ENCODE measurements around the gene CNN2. TPM values are rescaled to one million over a fixed set of nuclear protein-coding genes. Genes with fewer than 3 reads are reported as not detected.

The CNN2 gene
- total and polyA plus RNA-seq, 2 donors, result 55.9 to 127 TPM

- 18% methylated on average over 60 of the region's 60 CpGs for WGBS
- peak in 4 of 9 donors; percentile 56 to 83 (median 74) for DNase-seq (ENCODE audit: low read depth in 6 of 9, low spot score in 9 of 9)
- Histone ChIP-seq H3K36me3 (ENCODE audit: control insufficient read depth in 2 of 2, insufficient read depth in 2 of 2, low read length in 1 of 2) (peaks cover 11 to 18% of the 10 kb centered on the region in 2 donors), H3K27ac (ENCODE audit: low read depth in 1 of 2, low read length in 1 of 2) (no peak overlapping the region), H3K27me3 (ENCODE audit: control insufficient read depth in 2 of 2, insufficient read depth in 1 of 2, low read length in 1 of 2) (peaks cover 0 to 28% of the 10 kb centered on the region in 2 donors), H3K9me3 (ENCODE audit: control insufficient read depth in 2 of 2, insufficient read depth in 1 of 2, low read length in 1 of 2) (peaks cover 1 to 8% of the 10 kb centered on the region in 2 donors), H3K4me1 (ENCODE audit: control insufficient read depth in 2 of 2, insufficient read depth in 2 of 2, low read length in 2 of 2) (peaks cover 24 to 49% of the 10 kb centered on the region in 2 donors), H3K4me3 (ENCODE audit: low read length in 2 of 2) (peak overlapping the region in 1 of 2 donors; percentile 11)
These were observed 38.5 kb downstream of the CNN2 start for GRCh38 chr19:1064661-1065605.

- peaks cover 14 to 25% of the 10 kb centered on the region in 2 donors for H3K36me3 ChIP-seq (ENCODE audit: control insufficient read depth in 2 of 2, insufficient read depth in 2 of 2, low read length in 1 of 2)
- H3K27me3 ChIP-seq (ENCODE audit: control insufficient read depth in 2 of 2, insufficient read depth in 1 of 2, low read length in 1 of 2), result peaks cover 0 to 31% of the 10 kb centered on the region in 2 donors
- H3K4me3 ChIP-seq (ENCODE audit: low read length in 2 of 2), result no peak overlapping the region
- peaks cover 24 to 51% of the 10 kb centered on the region in 2 donors for H3K4me1 ChIP-seq (ENCODE audit: control insufficient read depth in 2 of 2, insufficient read depth in 2 of 2, low read length in 2 of 2)
- 94% methylated on average over 17 of the region's 17 CpGs for WGBS
- no peak overlapping the region for H3K27ac ChIP-seq (ENCODE audit: low read depth in 1 of 2, low read length in 1 of 2)
- H3K9me3 ChIP-seq (ENCODE audit: control insufficient read depth in 2 of 2, insufficient read depth in 1 of 2, low read length in 1 of 2), result peaks cover 1 to 8% of the 10 kb centered on the region in 2 donors
- DNase-seq (ENCODE audit: low read depth in 6 of 9, low spot score in 9 of 9), result no peak
These were observed 39.2 kb downstream of the CNN2 start for GRCh38 chr19:1065606-1066109.

GRCh38 chr19:1066251-1066747 is 39.9 kb downstream of the CNN2 start:
- peak overlapping the region; percentile 49 to 96 for H3K4me3 ChIP-seq (ENCODE audit: low read length in 2 of 2)
- DNase-seq (ENCODE audit: low read depth in 6 of 9, low spot score in 9 of 9), result no peak
- H3K27ac ChIP-seq (ENCODE audit: low read depth in 1 of 2, low read length in 1 of 2), result peak overlapping the region; percentile 74 to 96
- WGBS, result 62% methylated on average over 17 of the region's 17 CpGs
- H3K27me3 ChIP-seq (ENCODE audit: control insufficient read depth in 2 of 2, insufficient read depth in 1 of 2, low read length in 1 of 2), result peaks cover 0 to 35% of the 10 kb centered on the region in 2 donors
- H3K9me3 ChIP-seq (ENCODE audit: control insufficient read depth in 2 of 2, insufficient read depth in 1 of 2, low read length in 1 of 2), result peaks cover 1 to 8% of the 10 kb centered on the region in 2 donors
- H3K36me3 ChIP-seq (ENCODE audit: control insufficient read depth in 2 of 2, insufficient read depth in 2 of 2, low read length in 1 of 2), result peaks cover 20 to 26% of the 10 kb centered on the region in 2 donors
- H3K4me1 ChIP-seq (ENCODE audit: control insufficient read depth in 2 of 2, insufficient read depth in 2 of 2, low read length in 2 of 2), result peaks cover 24 to 54% of the 10 kb centered on the region in 2 donors

GRCh38 chr19:1066748-1067340 is 40.4 kb downstream of the CNN2 start, which contains the start of gene ARHGAP45:
Gene ARHGAP45 (plus strand): TSS chr19:1067167. CDS start chr19:1067406, 239 bp downstream.
- 3% methylated on average over 61 of the region's 61 CpGs for WGBS
- Histone ChIP-seq H3K27ac (ENCODE audit: low read depth in 1 of 2, low read length in 1 of 2) (peak within 1 kb of the TSS; percentile 93 to 96), H3K27me3 (ENCODE audit: control insufficient read depth in 2 of 2, insufficient read depth in 1 of 2, low read length in 1 of 2) (peaks cover 0 to 35% of the 10 kb centered on the region in 2 donors), H3K4me3 (ENCODE audit: low read length in 2 of 2) (peak within 1 kb of the TSS; percentile 96 to 98), H3K36me3 (ENCODE audit: control insufficient read depth in 2 of 2, insufficient read depth in 2 of 2, low read length in 1 of 2) (peaks cover 22 to 30% of the 10 kb centered on the region in 2 donors), H3K9me3 (ENCODE audit: control insufficient read depth in 2 of 2, insufficient read depth in 1 of 2, low read length in 1 of 2) (peaks cover 1 to 8% of the 10 kb centered on the region in 2 donors), H3K4me1 (ENCODE audit: control insufficient read depth in 2 of 2, insufficient read depth in 2 of 2, low read length in 2 of 2) (peaks cover 24 to 54% of the 10 kb centered on the region in 2 donors)
- DNase-seq (ENCODE audit: low read depth in 6 of 9, low spot score in 9 of 9), result peak in 6 of 9 donors; percentile 74 to 93 (median 83)

GRCh38 chr19:1067341-1067957 is 41.0 kb downstream of the CNN2 start:
- H3K36me3 ChIP-seq (ENCODE audit: control insufficient read depth in 2 of 2, insufficient read depth in 2 of 2, low read length in 1 of 2), result peaks cover 22 to 34% of the 10 kb centered on the region in 2 donors
- under 1% methylated on average over 38 of the region's 38 CpGs for WGBS
- no peak for DNase-seq (ENCODE audit: low read depth in 6 of 9, low spot score in 9 of 9)
- peaks cover 0 to 35% of the 10 kb centered on the region in 2 donors for H3K27me3 ChIP-seq (ENCODE audit: control insufficient read depth in 2 of 2, insufficient read depth in 1 of 2, low read length in 1 of 2)
- H3K9me3 ChIP-seq (ENCODE audit: control insufficient read depth in 2 of 2, insufficient read depth in 1 of 2, low read length in 1 of 2), result peaks cover 1 to 7% of the 10 kb centered on the region in 2 donors
- peaks cover 24 to 54% of the 10 kb centered on the region in 2 donors for H3K4me1 ChIP-seq (ENCODE audit: control insufficient read depth in 2 of 2, insufficient read depth in 2 of 2, low read length in 2 of 2)
- peak overlapping the region; percentile 93 to 96 for H3K27ac ChIP-seq (ENCODE audit: low read depth in 1 of 2, low read length in 1 of 2)
- peak overlapping the region; percentile 96 to 98 for H3K4me3 ChIP-seq (ENCODE audit: low read length in 2 of 2)

- H3K9me3 ChIP-seq (ENCODE audit: control insufficient read depth in 2 of 2, insufficient read depth in 1 of 2, low read length in 1 of 2), result peaks cover 0 to 1% of the 10 kb centered on the region in 2 donors
- peak overlapping the region; percentile 93 to 96 for H3K27ac ChIP-seq (ENCODE audit: low read depth in 1 of 2, low read length in 1 of 2)
- peaks cover 0 to 36% of the 10 kb centered on the region in 2 donors for H3K27me3 ChIP-seq (ENCODE audit: control insufficient read depth in 2 of 2, insufficient read depth in 1 of 2, low read length in 1 of 2)
- WGBS, result 30% methylated on average over 45 of the region's 45 CpGs
- peak in 5 of 9 donors; percentile 73 to 92 (median 79) for DNase-seq (ENCODE audit: low read depth in 6 of 9, low spot score in 9 of 9)
- peak overlapping the region; percentile 96 to 98 for H3K4me3 ChIP-seq (ENCODE audit: low read length in 2 of 2)
- H3K4me1 ChIP-seq (ENCODE audit: control insufficient read depth in 2 of 2, insufficient read depth in 2 of 2, low read length in 2 of 2), result peaks cover 24 to 54% of the 10 kb centered on the region in 2 donors
- H3K36me3 ChIP-seq (ENCODE audit: control insufficient read depth in 2 of 2, insufficient read depth in 2 of 2, low read length in 1 of 2), result peaks cover 31 to 43% of the 10 kb centered on the region in 2 donors
These were observed 41.9 kb downstream of the CNN2 start for GRCh38 chr19:1068009-1069001.

GRCh38 chr19:1069009-1069779 is 42.8 kb downstream of the CNN2 start:
- H3K4me1 ChIP-seq (ENCODE audit: control insufficient read depth in 2 of 2, insufficient read depth in 2 of 2, low read length in 2 of 2), result peaks cover 32 to 57% of the 10 kb centered on the region in 2 donors
- WGBS, result 37% methylated on average over 25 of the region's 25 CpGs
- peak overlapping the region; percentile 96 to 98 for H3K4me3 ChIP-seq (ENCODE audit: low read length in 2 of 2)
- H3K27me3 ChIP-seq (ENCODE audit: control insufficient read depth in 2 of 2, insufficient read depth in 1 of 2, low read length in 1 of 2), result peaks cover 0 to 27% of the 10 kb centered on the region in 2 donors
- H3K36me3 ChIP-seq (ENCODE audit: control insufficient read depth in 2 of 2, insufficient read depth in 2 of 2, low read length in 1 of 2), result peaks cover 40 to 51% of the 10 kb centered on the region in 2 donors
- no peaks in the 10 kb centered on the region for H3K9me3 ChIP-seq (ENCODE audit: control insufficient read depth in 2 of 2, insufficient read depth in 1 of 2, low read length in 1 of 2)
- DNase-seq (ENCODE audit: low read depth in 6 of 9, low spot score in 9 of 9), result peak in 2 of 9 donors; percentile 61 to 75
- H3K27ac ChIP-seq (ENCODE audit: low read depth in 1 of 2, low read length in 1 of 2), result peak overlapping the region; percentile 93 to 96
